ENCODE data around the gene PGS1. TPM values are rescaled to one million over a fixed set of nuclear protein-coding genes. Genes with fewer than 3 reads are reported as not detected.

The PGS1 gene
- total and polyA plus RNA-seq, 3 donors from 2014 or later = 34.9 to 58.4 (median 50.4) TPM

- H3K36me3 ChIP-seq (ENCODE audit: low read depth, missing control alignments) = no peaks in the 10 kb centered on the region
- no peak for DNase-seq
- no peak overlapping the region for H3K4me3 ChIP-seq
- 76 to 87% methylated on average over 8 of the region's 8 CpGs for WGBS, 2 donors
- H3K27me3 ChIP-seq = no peaks in the 10 kb centered on the region
- H3K27ac ChIP-seq = no peak overlapping the region
- intact Hi-C loops (cut with DNase I; ENCODE audit: low total_unique reads) = no loop called here
- H3K4me1 ChIP-seq = peaks cover 4% of the 10 kb centered on the region
- no peaks in the 10 kb centered on the region for H3K9me3 ChIP-seq
- TF ChIP-seq POLR2A (IDR thresholded peaks at IDR 0.05) (no peak), CTCF (IDR thresholded peaks at IDR 0.05) (no peak)
These were observed 43.8 kb downstream of the PGS1 start for GRCh38 chr17:78422267-78422605.

GRCh38 chr17:78422872-78423588 is 44.6 kb downstream of the PGS1 start:
- intact Hi-C loops (cut with DNase I; ENCODE audit: low total_unique reads) = no loop called here
- DNase-seq = no peak
- Histone ChIP-seq H3K36me3 (ENCODE audit: low read depth, missing control alignments) (no peaks in the 10 kb centered on the region), H3K4me1 (no peaks in the 10 kb centered on the region), H3K27ac (no peak overlapping the region), H3K4me3 (no peak overlapping the region), H3K27me3 (no peaks in the 10 kb centered on the region), H3K9me3 (no peaks in the 10 kb centered on the region)
- TF ChIP-seq CTCF (IDR thresholded peaks at IDR 0.05) (no peak), POLR2A (IDR thresholded peaks at IDR 0.05) (no peak)
- 79 to 85% methylated on average over 16 to 20 of the region's 20 CpGs for WGBS, 2 donors

GRCh38 chr17:78423961-78424675 is 45.7 kb downstream of the PGS1 start:
- no peaks in the 10 kb centered on the region for H3K9me3 ChIP-seq
- intact Hi-C loops (cut with DNase I; ENCODE audit: low total_unique reads) = no loop called here
- WGBS, 2 donors = 59 to 87% methylated on average over 8 to 18 of the region's 18 CpGs
- TF ChIP-seq CTCF (IDR thresholded peaks at IDR 0.05) (no peak), POLR2A (IDR thresholded peaks at IDR 0.05) (no peak)
- H3K36me3 ChIP-seq (ENCODE audit: low read depth, missing control alignments) = no peaks in the 10 kb centered on the region
- no peaks in the 10 kb centered on the region for H3K4me1 ChIP-seq
- no peak overlapping the region for H3K27ac ChIP-seq
- H3K27me3 ChIP-seq = no peaks in the 10 kb centered on the region
- no peak for DNase-seq
- H3K4me3 ChIP-seq = no peak overlapping the region

GRCh38 chr17:78425429-78425828 is 47.0 kb downstream of the PGS1 start:
- DNase-seq = no peak
- H3K4me3 ChIP-seq = no peak overlapping the region
- no peaks in the 10 kb centered on the region for H3K27me3 ChIP-seq
- TF ChIP-seq POLR2A (IDR thresholded peaks at IDR 0.05) (no peak), CTCF (IDR thresholded peaks at IDR 0.05) (no peak)
- intact Hi-C loops (cut with DNase I; ENCODE audit: low total_unique reads) = no loop called here
- no peaks in the 10 kb centered on the region for H3K4me1 ChIP-seq
- no peak overlapping the region for H3K27ac ChIP-seq
- H3K9me3 ChIP-seq = no peaks in the 10 kb centered on the region
- 86 to 92% methylated on average over 13 to 17 of the region's 17 CpGs for WGBS, 2 donors
- no peaks in the 10 kb centered on the region for H3K36me3 ChIP-seq (ENCODE audit: low read depth, missing control alignments)
